HuH-7.5 (cell line): Measurements from ENCODE around the gene SNTG2.

ENCODE experiments used
- DNase-seq: peaks from one replicate; pipeline ENCODE4 v3.0.0; 2011; ENCODE audit warnings: low spot score

SNTG2 gene

GRCh38 chr2:1237783-1238182 is 287.1 kb downstream of the SNTG2 start:
- no peak for DNase-seq

- no peak for DNase-seq
Observed at GRCh38 chr2:1238598-1239138, 288.0 kb downstream of the SNTG2 start.

- DNase-seq = no peak
Observed at GRCh38 chr2:1245193-1245592, 294.5 kb downstream of the SNTG2 start.

GRCh38 chr2:1246239-1246638 is 295.6 kb downstream of the SNTG2 start:
- no peak for DNase-seq

GRCh38 chr2:1246991-1247390 is 296.3 kb downstream of the SNTG2 start:
- DNase-seq = no peak

GRCh38 chr2:1248187-1248586 is 297.5 kb downstream of the SNTG2 start:
- no peak for DNase-seq

GRCh38 chr2:1249897-1250687 is 299.4 kb downstream of the SNTG2 start:
- DNase-seq = no peak

- DNase-seq = no peak
Observed at GRCh38 chr2:1251520-1251919, 300.9 kb downstream of the SNTG2 start.

- no peak for DNase-seq
Observed at GRCh38 chr2:1253629-1254028, 303.0 kb downstream of the SNTG2 start.

- DNase-seq = no peak
Observed at GRCh38 chr2:1254662-1255343, 304.2 kb downstream of the SNTG2 start.

- no peak for DNase-seq
Observed at GRCh38 chr2:1256632-1257324, 306.1 kb downstream of the SNTG2 start.

- no peak for DNase-seq
Observed at GRCh38 chr2:1257334-1257733, 306.7 kb downstream of the SNTG2 start.

- DNase-seq = no peak
Observed at GRCh38 chr2:1259746-1260145, 309.1 kb downstream of the SNTG2 start.

- DNase-seq = no peak
Observed at GRCh38 chr2:1262609-1263008, 312.0 kb downstream of the SNTG2 start.

GRCh38 chr2:1265454-1265853 is 314.8 kb downstream of the SNTG2 start:
- DNase-seq = no peak

GRCh38 chr2:1266351-1266750 is 315.7 kb downstream of the SNTG2 start:
- no peak for DNase-seq

- DNase-seq = no peak
Observed at GRCh38 chr2:1268034-1268433, 317.4 kb downstream of the SNTG2 start.

- DNase-seq = no peak
Observed at GRCh38 chr2:1269812-1270211, 319.2 kb downstream of the SNTG2 start.

GRCh38 chr2:1272835-1273234 is 322.2 kb downstream of the SNTG2 start:
- no peak for DNase-seq

- no peak for DNase-seq
Observed at GRCh38 chr2:1277634-1278033, 327.0 kb downstream of the SNTG2 start.

GRCh38 chr2:1278125-1278524 is 327.5 kb downstream of the SNTG2 start:
- DNase-seq = no peak

- no peak for DNase-seq
Observed at GRCh38 chr2:1278861-1279260, 328.2 kb downstream of the SNTG2 start.

GRCh38 chr2:1282552-1282951 is 331.9 kb downstream of the SNTG2 start:
- DNase-seq = no peak
